DND-41 (cell line): ENCODE measurements around the gene AGPAT1.

Experiments
- ATAC-seq: fragments of 200-7000 bp; cut with Tn5 transposase; 3 replicates; pipeline ENCODE4 v1.9.1; 2021; ENCODE audit warnings: low read depth; ENCODE audit not compliant: insufficient read depth
- DNase-seq: peaks from one replicate; pipeline ENCODE4 v3.0.0-alpha.2; 2020
- H2AFZ ChIP-seq: 2 replicates; pipeline ENCODE4 v1.6.0; 2012; ENCODE audit warnings: low read depth, low read length
- H3K27ac ChIP-seq: 2 replicates; pipeline ENCODE4 v1.5.1; 2012; ENCODE audit warnings: low read length, inconsistent platforms
- H3K27me3 ChIP-seq: fragments of 200-600 bp; sonication (generic); 2 replicates; pipeline ENCODE4 v1.6.0; 2012; ENCODE audit warnings: low read length, mild to moderate bottlenecking, inconsistent platforms; ENCODE audit not compliant: insufficient read depth, poor library complexity
- H3K36me3 ChIP-seq: 2 replicates; pipeline ENCODE4 v1.5.1; 2012; ENCODE audit warnings: low read length, inconsistent platforms; ENCODE audit not compliant: insufficient read depth
- H3K4me1 ChIP-seq: 2 replicates; pipeline ENCODE4 v1.5.1; 2012; ENCODE audit warnings: mild to moderate bottlenecking, low read length; ENCODE audit not compliant: insufficient read depth
- H3K4me2 ChIP-seq: 2 replicates; pipeline ENCODE4 v1.6.0; 2012; ENCODE audit warnings: mild to moderate bottlenecking, moderate library complexity, low read length, inconsistent platforms; ENCODE audit not compliant: insufficient read depth
- H3K4me3 ChIP-seq, 2 experiments: fragments of 200-600 bp in 1 of 2; shearing (Covaris generic) in 1 of 2; 2 replicates each; pipeline ENCODE4 v1.5.1; 2012 to 2016; ENCODE audit warnings: inconsistent platforms in 2 of 2, low read length in 2 of 2, mild to moderate bottlenecking in 2 of 2, low read depth in 1 of 2, moderate library complexity in 1 of 2
- H3K79me2 ChIP-seq: 2 replicates; pipeline ENCODE4 v1.6.0; 2012; ENCODE audit warnings: low read length, inconsistent platforms; ENCODE audit not compliant: insufficient read depth
- H3K9ac ChIP-seq: 2 replicates; pipeline ENCODE4 v1.6.0; 2012; ENCODE audit warnings: low read depth, mild to moderate bottlenecking, inconsistent platforms, low read length, moderate library complexity
- H3K9me3 ChIP-seq: 2 replicates; pipeline ENCODE4 v1.5.1; 2012; ENCODE audit warnings: low read length, moderate library complexity, mild to moderate bottlenecking, inconsistent platforms; ENCODE audit not compliant: insufficient read depth, severe bottlenecking
- H4K20me1 ChIP-seq: 2 replicates; pipeline ENCODE4 v1.6.0; 2012; ENCODE audit warnings: low read length; ENCODE audit not compliant: insufficient read depth
- CTCF ChIP-seq: IDR thresholded peaks from 2 replicates; pipeline ENCODE4 v1.5.1; 2012; ENCODE audit warnings: borderline replicate concordance, low read length, moderate library complexity, mild to moderate bottlenecking; ENCODE audit not compliant: poor library complexity, severe bottlenecking; ENCODE audit errors: extremely low read depth
- EZH2 ChIP-seq: IDR thresholded peaks from 3 replicates; pipeline ENCODE4 v1.6.1; 2012; ENCODE audit warnings: borderline replicate concordance, low read depth, mild to moderate bottlenecking, moderate library complexity, low read length, inconsistent platforms; ENCODE audit not compliant: severe bottlenecking

AGPAT1 gene

GRCh38 chr6:32178547-32179440 is 2.9 kb upstream of the AGPAT1 start:
- DNase-seq = no peak
- Histone ChIP-seq H3K27ac (peak overlapping the region; percentile 93), H2AFZ (peak overlapping the region; percentile 74), H3K9ac (peak overlapping the region; percentile 79), H3K4me3 (peak overlapping the region; percentile 74 to 91), H3K79me2 (peaks cover 45% of the 10 kb centered on the region), H3K27me3 (no peaks in the 10 kb centered on the region), H3K4me1 (peaks cover 53% of the 10 kb centered on the region), H3K36me3 (peaks cover 44% of the 10 kb centered on the region), H3K9me3 (no peaks in the 10 kb centered on the region), H4K20me1 (no peaks in the 10 kb centered on the region), H3K4me2 (peak overlapping the region; percentile 75)
- ATAC-seq = no peak
- TF ChIP-seq EZH2 (no peak), CTCF (no peak)

GRCh38 chr6:32177788-32178546 is 2.1 kb upstream of the AGPAT1 start, which contains the start of gene RNF5:
Gene RNF5, plus strand, starts transcription at chr6:32178405. Its CDS starts 107 bp downstream, at chr6:32178512.
- peak; percentile 85 for ATAC-seq
- peak within 1 kb of the TSS; percentile 74 for H2AFZ ChIP-seq
- no peaks in the 10 kb centered on the region for H4K20me1 ChIP-seq
- no peak for TF ChIP-seq CTCF
- TF ChIP-seq EZH2 = no peak
- DNase-seq = peak; percentile 98
- H3K4me2 ChIP-seq = peak within 1 kb of the TSS; percentile 75
- no peaks in the 10 kb centered on the region for H3K9me3 ChIP-seq
- H3K4me3 ChIP-seq = peak within 1 kb of the TSS; percentile 74 to 91
- peak within 1 kb of the TSS; percentile 93 for H3K27ac ChIP-seq
- H3K9ac ChIP-seq = peak within 1 kb of the TSS; percentile 92
- peaks cover 53% of the 10 kb centered on the region for H3K4me1 ChIP-seq
- H3K36me3 ChIP-seq = peaks cover 35% of the 10 kb centered on the region
- H3K27me3 ChIP-seq = no peaks in the 10 kb centered on the region
- peaks cover 47% of the 10 kb centered on the region for H3K79me2 ChIP-seq

- Histone ChIP-seq H3K36me3 (peaks cover 28% of the 10 kb centered on the region), H3K4me2 (peak overlapping the region; percentile 75), H3K9me3 (no peaks in the 10 kb centered on the region), H4K20me1 (no peaks in the 10 kb centered on the region), H3K27me3 (no peaks in the 10 kb centered on the region), H3K27ac (peak overlapping the region; percentile 93), H3K4me3 (peak overlapping the region; percentile 17 to 91; a peak in 3 of 4 replicates), H3K9ac (peak overlapping the region; percentile 92), H2AFZ (peak overlapping the region; percentile 73), H3K4me1 (peaks cover 53% of the 10 kb centered on the region), H3K79me2 (peaks cover 47% of the 10 kb centered on the region)
- ATAC-seq (no peak), DNase-seq (peak; percentile 66)
- TF ChIP-seq CTCF (no peak), EZH2 (no peak)
Measured at GRCh38 chr6:32177183-32177787, 1.4 kb upstream of the AGPAT1 start.
